ENCODE data around the gene ARL6IP4. TPM values are rescaled to one million over a fixed set of nuclear protein-coding genes. Genes with fewer than 3 reads are reported as not detected.

ARL6IP4 gene
- total RNA-seq, result 97.6 and 98.4 TPM in 2 replicates

DNA sequence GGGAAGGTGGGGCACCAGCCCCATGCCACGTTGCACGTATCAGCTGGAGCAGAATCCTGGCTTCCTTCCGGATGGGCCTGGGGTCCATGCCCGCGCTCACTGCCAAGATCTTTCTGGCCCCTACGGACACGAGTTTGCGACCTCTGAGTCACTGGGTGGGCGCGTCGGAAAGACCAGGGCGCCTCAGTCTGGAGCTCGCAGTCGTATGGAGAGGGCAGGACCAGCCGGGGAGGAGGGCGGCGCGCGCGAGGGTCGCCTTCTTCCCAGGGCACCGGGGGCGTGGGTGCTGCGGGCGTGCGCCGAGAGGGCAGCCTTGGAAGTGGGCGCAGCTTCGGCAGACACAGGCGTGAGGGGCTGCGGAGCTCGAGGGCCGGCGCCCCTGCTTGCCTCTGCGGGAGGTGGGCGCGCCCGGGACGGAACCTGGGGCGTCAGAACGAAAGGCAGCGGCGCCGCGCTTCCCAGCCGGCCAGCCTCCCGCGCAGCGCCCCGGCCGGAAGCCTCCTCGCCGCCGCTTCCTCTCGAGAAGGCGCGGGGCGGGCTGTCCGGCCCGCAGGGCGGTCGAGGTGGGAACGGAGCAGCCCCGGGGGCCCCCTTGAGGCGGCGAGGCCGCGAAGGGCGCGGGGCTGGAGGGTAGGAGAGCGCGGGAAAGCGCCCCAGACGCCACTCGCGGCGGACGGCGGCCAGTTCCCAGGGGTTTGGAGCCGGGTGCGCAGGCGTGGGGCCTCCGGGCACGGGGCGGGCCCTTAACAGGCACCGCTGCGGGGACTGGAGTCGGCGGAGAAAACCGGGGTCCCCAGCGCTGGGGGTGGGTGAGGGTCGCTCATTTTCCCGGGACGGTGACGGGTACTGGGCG is at the start of gene ARL6IP4:
Gene ARL6IP4, plus strand, starts transcription at position 499 of the 853 bp plus-strand sequence. CDS start 459 bp downstream, outside the sequence.

GRCh38 chr12:122965851-122966742 is 14.4 kb upstream of the ARL6IP4 start, which contains the start of gene ABCB9:
ABCB9 (minus strand) TSS chr12:122966463; CDS start chr12:122960235, 6,228 bp downstream.

DNA sequence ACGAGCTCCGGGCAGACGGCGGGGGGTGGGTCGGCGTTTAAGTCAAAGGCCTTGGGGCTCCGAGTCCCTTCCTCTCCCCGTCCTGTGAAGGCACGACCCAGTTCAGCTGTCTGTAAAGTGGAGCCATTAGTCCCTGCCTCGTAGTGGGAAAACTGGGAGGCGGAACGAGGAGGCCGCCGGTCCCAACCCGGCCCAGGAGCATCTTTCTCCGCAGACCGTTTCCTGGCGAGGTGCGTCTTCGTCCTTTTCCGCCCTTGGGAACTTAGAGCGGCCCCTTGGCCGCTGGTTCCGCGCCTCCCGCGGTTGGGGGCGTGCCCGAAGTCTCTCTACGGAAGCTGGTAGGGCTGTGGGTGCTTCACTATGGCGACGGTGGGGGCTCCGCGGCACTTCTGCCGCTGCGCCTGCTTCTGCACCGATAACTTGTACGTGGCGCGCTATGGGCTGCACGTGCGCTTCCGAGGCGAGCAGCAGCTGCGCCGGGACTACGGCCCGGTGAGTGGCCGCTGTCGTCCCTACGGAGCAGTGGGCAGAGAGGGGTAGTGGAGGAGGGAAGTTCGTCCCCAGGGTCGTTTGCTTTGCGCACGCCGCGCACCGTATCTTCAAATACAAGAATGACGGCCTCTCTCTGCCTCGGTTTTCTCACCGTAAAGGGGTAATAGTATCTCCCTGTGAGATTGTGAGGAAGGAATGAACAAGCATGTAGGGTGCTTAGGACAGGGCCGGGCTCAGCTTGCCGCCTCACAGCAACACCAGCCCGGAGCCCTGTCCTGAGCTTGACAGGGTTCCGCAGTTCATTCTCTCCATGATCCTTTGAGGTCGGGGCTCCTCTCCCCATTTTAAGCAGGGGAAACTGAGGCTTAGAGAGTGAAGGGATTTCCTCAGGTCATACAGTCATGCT is 5.3 kb upstream of the ARL6IP4 start, which contains the start of gene OGFOD2:
Gene OGFOD2, plus strand, starts transcription at position 353 of the 898 bp plus-strand sequence. Its CDS starts 8 bp downstream, at position 361.

Other genes starting within 250 kb of the ARL6IP4 start
- gene HCAR1, start 249.8 kb upstream of the ARL6IP4 start, total RNA-seq, result 0.17 and 0.85 TPM in 2 replicates
- 26.3 and 28.7 TPM in 2 replicates for gene DENR, start 227.9 kb upstream of the ARL6IP4 start, total RNA-seq
- gene CCDC62, start 206.1 kb upstream of the ARL6IP4 start, total RNA-seq, result 0.40 and 0.65 TPM in 2 replicates
- gene HIP1R, start 145.2 kb upstream of the ARL6IP4 start, total RNA-seq, result 8.7 and 17.1 TPM in 2 replicates
- gene VPS37B, start 84.6 kb upstream of the ARL6IP4 start, total RNA-seq, result 11.0 and 17.6 TPM in 2 replicates
- 15.1 and 16.4 TPM in 2 replicates for gene ABCB9, start 14.2 kb upstream of the ARL6IP4 start, total RNA-seq
- gene OGFOD2, start 5.4 kb upstream of the ARL6IP4 start, total RNA-seq, result 8.7 and 12.4 TPM in 2 replicates
- gene PITPNM2, start 170.4 kb downstream of the ARL6IP4 start, total RNA-seq, result 5.0 and 6.5 TPM in 2 replicates